WTC11 (cell line): ENCODE results near the gene RAC2. TPM values are rescaled to one million over a fixed set of nuclear protein-coding genes. Genes with fewer than 3 reads are reported as not detected.

ENCODE experiments used
- ATAC-seq: fragments of 200-7000 bp; cut with Tn5 transposase; 2 replicates; pipeline ENCODE4 v1.10.0; 2021; ENCODE audit warnings: mild to moderate bottlenecking, moderate library complexity
- CTCF ChIA-PET: fragments of 300-600 bp; sonication (Branson Sonifier 250); formaldehyde crosslinking; loops from one replicate; lab custom pipeline; 2021; ENCODE audit warnings: antibody characterized with exemption; lab: Charles Lee
- POLR2A ChIA-PET: fragments of 350-600 bp; sonication (Branson Sonifier 250); formaldehyde crosslinking; loops from one replicate; lab custom pipeline; 2021; ENCODE audit warnings: antibody characterized with exemption; lab: Charles Lee
- DNase-seq: peaks from one replicate; pipeline ENCODE4 v3.0.0; 2021; ENCODE audit warnings: low spot score
- H3K27ac Mint-ChIP-seq: 2 replicates; pipeline ENCODE4 v1.8.0; 2021; ENCODE audit warnings: mixed read lengths
- H3K27me3 Mint-ChIP-seq: 2 replicates; pipeline ENCODE4 v1.8.0; 2021; ENCODE audit warnings: low read depth, mild to moderate bottlenecking, moderate library complexity, mixed read lengths
- H3K36me3 Mint-ChIP-seq: 2 replicates; pipeline ENCODE4 v1.8.0; 2021; ENCODE audit warnings: mixed read lengths
- H3K4me1 Mint-ChIP-seq: 2 replicates; pipeline ENCODE4 v1.8.0; 2022; ENCODE audit warnings: mixed read lengths
- H3K4me3 Mint-ChIP-seq: 2 replicates; pipeline ENCODE4 v1.8.0; 2021; ENCODE audit warnings: mild to moderate bottlenecking, moderate library complexity, mixed read lengths
- H3K9me3 Mint-ChIP-seq: 2 replicates; pipeline ENCODE4 v1.8.0; 2021; ENCODE audit warnings: mixed read lengths
- ATF2 ChIP-seq: sonication (generic); formaldehyde crosslinking; IDR thresholded peaks from 2 replicates; pipeline ENCODE4 v1.8.1; 2022; ENCODE audit warnings: low read depth, missing genetic modification reagents, borderline replicate concordance
- ESRRA ChIP-seq: sonication (generic); formaldehyde crosslinking; IDR thresholded peaks from 2 replicates; pipeline ENCODE4 v1.8.1; 2022; ENCODE audit warnings: mild to moderate bottlenecking, missing genetic modification reagents, borderline replicate concordance
- FOXP4 ChIP-seq: sonication (generic); formaldehyde crosslinking; IDR thresholded peaks from 2 replicates; pipeline ENCODE4 v1.8.0; 2022; ENCODE audit warnings: mild to moderate bottlenecking, missing genetic modification reagents
- GABPB1 ChIP-seq: sonication (generic); formaldehyde crosslinking; IDR thresholded peaks from 2 replicates; pipeline ENCODE4 v1.8.1; 2023; ENCODE audit warnings: mild to moderate bottlenecking, missing genetic modification reagents
- GRHL2 ChIP-seq: fragments of 250-450 bp; sonication (Bioruptor Pico); IDR thresholded peaks from 2 replicates; pipeline ENCODE4 v1.8.0; 2022; ENCODE audit warnings: mild to moderate bottlenecking, moderate library complexity; ENCODE audit not compliant: insufficient replicate concordance, severe bottlenecking
- KAT7 ChIP-seq: sonication (generic); formaldehyde crosslinking; IDR thresholded peaks from 2 replicates; pipeline ENCODE4 v1.8.1; 2023; ENCODE audit warnings: missing genetic modification reagents, mild to moderate bottlenecking, borderline replicate concordance
- PRRX2 ChIP-seq: fragments of 250-450 bp; sonication (Bioruptor Pico); IDR thresholded peaks from 2 replicates; pipeline ENCODE4 v1.8.0; 2021; ENCODE audit warnings: mild to moderate bottlenecking
- SOX15 ChIP-seq: fragments of 250-450 bp; sonication (Bioruptor Pico); IDR thresholded peaks from 2 replicates; pipeline ENCODE4 v1.9.0; 2021; ENCODE audit warnings: mild to moderate bottlenecking
- TP53 ChIP-seq: sonication (generic); formaldehyde crosslinking; IDR thresholded peaks from 2 replicates; pipeline ENCODE4 v1.8.1; 2023; ENCODE audit warnings: mild to moderate bottlenecking, missing genetic modification reagents
- ZBTB21 ChIP-seq: sonication (generic); formaldehyde crosslinking; IDR thresholded peaks from 2 replicates; pipeline ENCODE4 v1.8.1; 2023; ENCODE audit warnings: mild to moderate bottlenecking, missing genetic modification reagents, borderline replicate concordance
- ZNF219 ChIP-seq: sonication (generic); formaldehyde crosslinking; IDR thresholded peaks from 2 replicates; pipeline ENCODE4 v1.8.0; 2023; ENCODE audit warnings: missing genetic modification reagents, mild to moderate bottlenecking, borderline replicate concordance
- ZNF232 ChIP-seq: sonication (generic); formaldehyde crosslinking; IDR thresholded peaks from 2 replicates; pipeline ENCODE4 v1.8.0; 2022; ENCODE audit warnings: mild to moderate bottlenecking, missing genetic modification reagents
- total RNA-seq: library from RNA; stranded (reverse); gene quantifications from 3 replicates; pipeline ENCODE4 v1.2.3, GENCODE V29; 2021
- TF ChIP-seq, protein P1 (sequence below): sonication (generic); formaldehyde crosslinking; IDR thresholded peaks from 2 replicates; pipeline ENCODE4 v1.8.1; 2022; ENCODE audit warnings: mild to moderate bottlenecking, moderate library complexity, missing genetic modification reagents
- TF ChIP-seq, protein P2 (sequence below): sonication (generic); formaldehyde crosslinking; IDR thresholded peaks from 2 replicates; pipeline ENCODE4 v1.8.0; 2023; ENCODE audit warnings: missing genetic modification reagents
- TF ChIP-seq, protein P3 (sequence below): sonication (generic); formaldehyde crosslinking; IDR thresholded peaks from 2 replicates; pipeline ENCODE4 v1.8.0; 2022; ENCODE audit warnings: mild to moderate bottlenecking, missing genetic modification reagents

RAC2 gene
- total RNA-seq, 1 experiment from 2014 or later = 3.6 TPM

GRCh38 chr22:37192741-37193140 is 51.3 kb downstream of the RAC2 start:
- peaks cover 26% of the 10 kb centered on the region for H3K36me3 Mint-ChIP-seq
- no peak for ATAC-seq
- ChIA-PET CTCF (interaction anchor here (1.2 kb wide), 2 partner anchors 66 to 215 kb away, joined by 3 to 4 read pairs; no protein-coding TSS in a partner anchor), POLR2A (no interaction called here)
- no peak overlapping the region for H3K4me3 Mint-ChIP-seq
- peaks cover 27% of the 10 kb centered on the region for H3K9me3 Mint-ChIP-seq
- H3K27me3 Mint-ChIP-seq = no peaks in the 10 kb centered on the region; the same call in 1 of the 2 replicates
- H3K4me1 Mint-ChIP-seq = peaks cover 48% of the 10 kb centered on the region
- no peak for DNase-seq
- TF ChIP-seq SOX15 (CRISPR knock-in tag) (no peak), ATF2 (CRISPR knock-in tag) (no peak), ZBTB21 (CRISPR knock-in tag) (no peak)
- TF ChIP-seq, protein P1, sequence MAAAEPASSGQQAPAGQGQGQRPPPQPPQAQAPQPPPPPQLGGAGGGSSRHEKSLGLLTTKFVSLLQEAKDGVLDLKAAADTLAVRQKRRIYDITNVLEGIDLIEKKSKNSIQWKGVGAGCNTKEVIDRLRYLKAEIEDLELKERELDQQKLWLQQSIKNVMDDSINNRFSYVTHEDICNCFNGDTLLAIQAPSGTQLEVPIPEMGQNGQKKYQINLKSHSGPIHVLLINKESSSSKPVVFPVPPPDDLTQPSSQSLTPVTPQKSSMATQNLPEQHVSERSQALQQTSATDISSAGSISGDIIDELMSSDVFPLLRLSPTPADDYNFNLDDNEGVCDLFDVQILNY (CRISPR knock-in tag) = no peak
- TF ChIP-seq, protein P2, sequence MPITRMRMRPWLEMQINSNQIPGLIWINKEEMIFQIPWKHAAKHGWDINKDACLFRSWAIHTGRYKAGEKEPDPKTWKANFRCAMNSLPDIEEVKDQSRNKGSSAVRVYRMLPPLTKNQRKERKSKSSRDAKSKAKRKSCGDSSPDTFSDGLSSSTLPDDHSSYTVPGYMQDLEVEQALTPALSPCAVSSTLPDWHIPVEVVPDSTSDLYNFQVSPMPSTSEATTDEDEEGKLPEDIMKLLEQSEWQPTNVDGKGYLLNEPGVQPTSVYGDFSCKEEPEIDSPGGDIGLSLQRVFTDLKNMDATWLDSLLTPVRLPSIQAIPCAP = no peak
- TF ChIP-seq, all 79 proteins: peak for 0
- no peak overlapping the region for H3K27ac Mint-ChIP-seq

- Mint-ChIP-seq H3K36me3 (peaks cover 26% of the 10 kb centered on the region), H3K4me1 (peaks cover 50% of the 10 kb centered on the region), H3K27ac (no peak overlapping the region), H3K27me3 (no peaks in the 10 kb centered on the region; the same call in 1 of the 2 replicates), H3K9me3 (peaks cover 27% of the 10 kb centered on the region), H3K4me3 (no peak overlapping the region)
- no peak for ATAC-seq
- ChIA-PET POLR2A (no interaction called here), CTCF (interaction anchor here (1.2 to 1.7 kb wide), 2 partner anchors 26 to 67 kb away, joined by 3 to 4 read pairs; no protein-coding TSS in a partner anchor)
- no peak for DNase-seq
- TF ChIP-seq KAT7 (CRISPR knock-in tag) (no peak), ATF2 (CRISPR knock-in tag) (no peak), ZNF219 (CRISPR knock-in tag) (no peak), GRHL2 (CRISPR knock-in tag) (no peak), ESRRA (no peak), GABPB1 (CRISPR knock-in tag) (no peak), PRRX2 (CRISPR knock-in tag) (no peak), ZNF232 (CRISPR knock-in tag) (no peak), TP53 (CRISPR knock-in tag) (no peak), FOXP4 (CRISPR knock-in tag) (no peak)
- TF ChIP-seq, protein P3, sequence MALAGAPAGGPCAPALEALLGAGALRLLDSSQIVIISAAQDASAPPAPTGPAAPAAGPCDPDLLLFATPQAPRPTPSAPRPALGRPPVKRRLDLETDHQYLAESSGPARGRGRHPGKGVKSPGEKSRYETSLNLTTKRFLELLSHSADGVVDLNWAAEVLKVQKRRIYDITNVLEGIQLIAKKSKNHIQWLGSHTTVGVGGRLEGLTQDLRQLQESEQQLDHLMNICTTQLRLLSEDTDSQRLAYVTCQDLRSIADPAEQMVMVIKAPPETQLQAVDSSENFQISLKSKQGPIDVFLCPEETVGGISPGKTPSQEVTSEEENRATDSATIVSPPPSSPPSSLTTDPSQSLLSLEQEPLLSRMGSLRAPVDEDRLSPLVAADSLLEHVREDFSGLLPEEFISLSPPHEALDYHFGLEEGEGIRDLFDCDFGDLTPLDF (CRISPR knock-in tag) = no peak
These were observed 51.9 kb downstream of the RAC2 start for GRCh38 chr22:37192204-37192603.
